ENCODE measurements around the gene ASXL2.

The ASXL2 gene

GRCh38 chr2:25790074-25790790 lies 88.1 kb downstream of the ASXL2 start:
- TF ChIP-seq CTCF (conservative IDR thresholded peaks at IDR 0.05; ENCODE audit: low read length) = no peak
- DNase-seq (ENCODE audit: low read depth) = no peak
- no peak overlapping the region for H3K4me3 ChIP-seq (ENCODE audit: low read length)

GRCh38 chr2:25788457-25788856 lies 89.8 kb downstream of the ASXL2 start:
- TF ChIP-seq CTCF (conservative IDR thresholded peaks at IDR 0.05; ENCODE audit: low read length) = no peak
- DNase-seq (ENCODE audit: low read depth) = no peak
- H3K4me3 ChIP-seq (ENCODE audit: low read length) = no peak overlapping the region

GRCh38 chr2:25787020-25787419 lies 91.3 kb downstream of the ASXL2 start:
- no peak for DNase-seq (ENCODE audit: low read depth)
- no peak overlapping the region for H3K4me3 ChIP-seq (ENCODE audit: low read length)
- TF ChIP-seq CTCF (conservative IDR thresholded peaks at IDR 0.05; ENCODE audit: low read length) = no peak

GRCh38 chr2:25784404-25784803 lies 93.9 kb downstream of the ASXL2 start:
- no peak for TF ChIP-seq CTCF (conservative IDR thresholded peaks at IDR 0.05; ENCODE audit: low read length)
- no peak for DNase-seq (ENCODE audit: low read depth)
- no peak overlapping the region for H3K4me3 ChIP-seq (ENCODE audit: low read length)

- TF ChIP-seq CTCF (conservative IDR thresholded peaks at IDR 0.05; ENCODE audit: low read length) = no peak
- H3K4me3 ChIP-seq (ENCODE audit: low read length) = no peak overlapping the region
- no peak for DNase-seq (ENCODE audit: low read depth)
These were observed 101.2 kb downstream of the ASXL2 start for GRCh38 chr2:25777077-25777476.

GRCh38 chr2:25772078-25772477 lies 106.2 kb downstream of the ASXL2 start:
- TF ChIP-seq CTCF (conservative IDR thresholded peaks at IDR 0.05; ENCODE audit: low read length) = no peak
- no peak overlapping the region for H3K4me3 ChIP-seq (ENCODE audit: low read length)
- no peak for DNase-seq (ENCODE audit: low read depth)

- no peak for DNase-seq (ENCODE audit: low read depth)
- TF ChIP-seq CTCF (conservative IDR thresholded peaks at IDR 0.05; ENCODE audit: low read length) = no peak
- no peak overlapping the region for H3K4me3 ChIP-seq (ENCODE audit: low read length)
These were observed 114.7 kb downstream of the ASXL2 start for GRCh38 chr2:25763575-25763974.

Data from AG10803 (cell line).